ENCODE results near the gene PCNT. TPM values are rescaled to one million over a fixed set of nuclear protein-coding genes. Genes with fewer than 3 reads are reported as not detected.

The PCNT gene
- total RNA-seq, 2 experiments from 2014 or later, result 54.4 to 55.5 TPM

DNA sequence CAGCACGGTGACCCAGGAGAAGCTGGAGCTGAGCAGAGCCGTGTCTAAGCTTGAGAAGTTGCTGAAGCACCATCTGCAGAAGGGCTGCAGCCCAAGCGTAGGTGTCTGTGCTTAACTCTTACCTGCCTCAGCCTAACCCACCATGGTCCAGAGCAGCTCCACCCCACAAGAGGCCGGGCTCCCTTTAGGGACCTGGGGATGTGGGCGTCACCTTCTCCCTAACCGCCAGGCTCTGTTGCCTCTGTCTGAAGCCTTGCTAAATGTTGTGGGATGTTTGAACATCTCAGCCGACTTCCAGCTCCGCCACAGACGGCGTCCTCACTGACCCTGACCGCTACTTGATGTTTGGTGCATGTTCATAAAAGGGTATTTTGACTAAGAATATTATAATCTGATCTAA lies 114.3 kb downstream of the PCNT start:
- no peak for ATAC-seq (ENCODE audit: poor library complexity)
- no peak for TF ChIP-seq CTCF (IDR thresholded peaks at IDR 0.05)
- Mint-ChIP-seq H3K36me3 (ENCODE audit: low read depth) (peaks cover 69% of the 10 kb centered on the region), H3K9me3 (no peaks in the 10 kb centered on the region), H3K4me3 (no peak overlapping the region), H3K27ac (no peak overlapping the region), H3K27me3 (no peaks in the 10 kb centered on the region), H3K4me1 (ENCODE audit: low read depth) (no peaks in the 10 kb centered on the region)
- POLR2A ChIA-PET, result no interaction called here
- CTCF ChIA-PET, result no interaction called here
- Histone ChIP-seq H3K36me3 (ENCODE audit: insufficient read depth, low read length) (peaks cover 76% of the 10 kb centered on the region), H3K27ac (ENCODE audit: low read depth in 1 of 2, low read length in 2 of 2) (no peak overlapping the region), H3K27me3 (ENCODE audit: control insufficient read depth in 1 of 2, insufficient read depth in 2 of 2, low read length in 2 of 2) (no peaks in the 10 kb centered on the region), H3K9me3 (ENCODE audit: control insufficient read depth in 1 of 2, insufficient read depth in 1 of 2, low read length in 2 of 2) (no peaks in the 10 kb centered on the region), H3K4me3 (ENCODE audit: low read length) (no peak overlapping the region), H3K4me1 (ENCODE audit: insufficient read depth, low read length) (no peaks in the 10 kb centered on the region)
- intact Hi-C loops (cut with DNase I, micrococcal nuclease), result no loop called here
- no peak for DNase-seq

- TF ChIP-seq CTCF (IDR thresholded peaks at IDR 0.05), result no peak
- intact Hi-C loops (cut with DNase I, micrococcal nuclease), result no loop called here
- ChIA-PET CTCF (no interaction called here), POLR2A (no interaction called here)
- no peaks in the 10 kb centered on the region for H3K9me3 Mint-ChIP-seq
- no peak for DNase-seq
- no peaks in the 10 kb centered on the region for H3K27me3 ChIP-seq (ENCODE audit: control insufficient read depth in 1 of 2, insufficient read depth in 2 of 2, low read length in 2 of 2)
- H3K4me1 ChIP-seq (ENCODE audit: insufficient read depth, low read length), result no peaks in the 10 kb centered on the region
- H3K4me3 ChIP-seq (ENCODE audit: low read length), result no peak overlapping the region
- H3K27me3 Mint-ChIP-seq, result no peaks in the 10 kb centered on the region
- H3K4me1 Mint-ChIP-seq (ENCODE audit: low read depth), result no peaks in the 10 kb centered on the region
- H3K27ac ChIP-seq (ENCODE audit: low read depth in 1 of 2, low read length in 2 of 2), result no peak overlapping the region
- no peak for ATAC-seq (ENCODE audit: poor library complexity)
- H3K36me3 Mint-ChIP-seq (ENCODE audit: low read depth), result peaks cover 70% of the 10 kb centered on the region
- H3K9me3 ChIP-seq (ENCODE audit: control insufficient read depth in 1 of 2, insufficient read depth in 1 of 2, low read length in 2 of 2), result no peaks in the 10 kb centered on the region
- peaks cover 72% of the 10 kb centered on the region for H3K36me3 ChIP-seq (ENCODE audit: insufficient read depth, low read length)
- no peak overlapping the region for H3K27ac Mint-ChIP-seq
- no peak overlapping the region for H3K4me3 Mint-ChIP-seq
These were observed 116.0 kb downstream of the PCNT start for GRCh38 chr21:46439906-46440305.

DNA sequence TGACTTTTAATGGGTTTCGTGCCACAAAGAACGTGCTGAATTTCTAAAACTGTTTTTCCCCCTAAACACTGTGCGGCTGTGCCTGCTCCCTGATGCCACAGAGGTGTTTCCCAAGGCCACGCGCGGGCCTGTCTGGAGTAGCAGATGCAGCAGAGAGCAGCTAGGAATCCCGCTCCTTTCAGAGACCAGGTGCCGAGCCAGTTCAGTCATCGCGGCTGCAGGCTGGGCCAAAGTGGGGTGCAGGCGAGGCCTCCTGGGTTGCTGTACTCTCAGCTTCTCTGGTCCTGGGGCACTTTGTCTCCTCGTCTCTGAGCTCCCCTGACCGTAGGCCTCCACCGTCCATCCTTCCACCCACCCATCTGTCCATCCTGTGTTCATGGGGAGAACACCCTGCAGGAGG lies 117.4 kb downstream of the PCNT start:
- no peak for TF ChIP-seq CTCF (IDR thresholded peaks at IDR 0.05)
- ChIA-PET CTCF (no interaction called here), POLR2A (no interaction called here)
- no peak overlapping the region for H3K27ac Mint-ChIP-seq
- H3K27me3 Mint-ChIP-seq, result no peaks in the 10 kb centered on the region
- no peak for DNase-seq
- Histone ChIP-seq H3K27me3 (ENCODE audit: control insufficient read depth in 1 of 2, insufficient read depth in 2 of 2, low read length in 2 of 2) (no peaks in the 10 kb centered on the region), H3K9me3 (ENCODE audit: control insufficient read depth in 1 of 2, insufficient read depth in 1 of 2, low read length in 2 of 2) (no peaks in the 10 kb centered on the region), H3K4me3 (ENCODE audit: low read length) (no peak overlapping the region), H3K36me3 (ENCODE audit: insufficient read depth, low read length) (peaks cover 71% of the 10 kb centered on the region), H3K27ac (ENCODE audit: low read depth in 1 of 2, low read length in 2 of 2) (no peak overlapping the region), H3K4me1 (ENCODE audit: insufficient read depth, low read length) (no peaks in the 10 kb centered on the region)
- no peak overlapping the region for H3K4me3 Mint-ChIP-seq
- no peaks in the 10 kb centered on the region for H3K9me3 Mint-ChIP-seq
- no peak for ATAC-seq (ENCODE audit: poor library complexity)
- H3K36me3 Mint-ChIP-seq (ENCODE audit: low read depth), result peaks cover 74% of the 10 kb centered on the region
- intact Hi-C loops (cut with DNase I, micrococcal nuclease), result no loop called here
- no peaks in the 10 kb centered on the region for H3K4me1 Mint-ChIP-seq (ENCODE audit: low read depth)
